Measurements from ENCODE around the gene RBM15. TPM values are rescaled to one million over a fixed set of nuclear protein-coding genes. Genes with fewer than 3 reads are reported as not detected.

RBM15 gene
- total RNA-seq, 1 experiment from 2014 or later, result 35.9 TPM

- intact Hi-C loops (cut with micrococcal nuclease), result loop anchor here (1.0 to 5.0 kb wide), 3 partner anchors 54 to 159 kb away; partner anchors contain the start of gene SLC16A4
- TF ChIP-seq CTCF (IDR thresholded peaks at IDR 0.05; ENCODE audit: unreplicated experiment), result peak; percentile 49
- DNase-seq (ENCODE audit: unreplicated experiment), result no peak
- Mint-ChIP-seq H3K27ac (ENCODE audit: low read depth, unreplicated experiment) (no peak overlapping the region), H3K4me1 (ENCODE audit: insufficient read depth, unreplicated experiment) (peaks cover 35% of the 10 kb centered on the region), H3K27me3 (ENCODE audit: insufficient read depth, unreplicated experiment) (no peaks in the 10 kb centered on the region), H3K36me3 (ENCODE audit: insufficient read depth, unreplicated experiment) (peaks cover 27% of the 10 kb centered on the region), H3K9me3 (ENCODE audit: unreplicated experiment) (no peaks in the 10 kb centered on the region), H3K4me3 (ENCODE audit: unreplicated experiment) (no peak overlapping the region)
- BruUV-seq (replicated peaks), result no TSS peak
- POLR2A ChIA-PET, result interaction anchor here (0.7 to 6.4 kb wide), 29 partner anchors 10 to 335 kb away, joined by 3 to 114 read pairs (median 6); partner anchors contain the start of genes LAMTOR5, SLC16A4 and STRIP1
- CTCF ChIA-PET, result interaction anchor here (0.6 to 7.1 kb wide), 15 partner anchors 10 to 290 kb away, joined by 3 to 46 read pairs (median 7); partner anchors contain the start of gene SLC16A4
Measured at GRCh38 chr1:110338309-110338885, 780 bp upstream of the RBM15 start.

GRCh38 chr1:110339407-110340206 lies 430 bp downstream of the RBM15 start:
- DNase-seq (ENCODE audit: unreplicated experiment), result peak; percentile 38
- Mint-ChIP-seq H3K4me3 (ENCODE audit: unreplicated experiment) (no peak overlapping the region), H3K9me3 (ENCODE audit: unreplicated experiment) (no peaks in the 10 kb centered on the region), H3K27me3 (ENCODE audit: insufficient read depth, unreplicated experiment) (no peaks in the 10 kb centered on the region), H3K4me1 (ENCODE audit: insufficient read depth, unreplicated experiment) (peaks cover 45% of the 10 kb centered on the region), H3K27ac (ENCODE audit: low read depth, unreplicated experiment) (no peak overlapping the region), H3K36me3 (ENCODE audit: insufficient read depth, unreplicated experiment) (peaks cover 38% of the 10 kb centered on the region)
- intact Hi-C loops (cut with micrococcal nuclease), result loop anchor here (5.0 kb wide), 2 partner anchors 53 to 158 kb away; partner anchors contain the start of gene SLC16A4
- BruUV-seq (replicated peaks), result TSS peak; percentile 26
- ChIA-PET POLR2A (interaction anchor here (0.8 to 6.4 kb wide), 28 partner anchors 9 to 1282 kb away, joined by 3 to 114 read pairs (median 8); partner anchors contain the start of genes KCNC4, LAMTOR5, SLC16A4 and STRIP1), CTCF (interaction anchor here (0.6 to 7.1 kb wide), 11 partner anchors 9 to 157 kb away, joined by 3 to 46 read pairs (median 10); no protein-coding TSS in a partner anchor)
- TF ChIP-seq CTCF (IDR thresholded peaks at IDR 0.05; ENCODE audit: unreplicated experiment), result peak; percentile 48

- no peaks in the 10 kb centered on the region for H3K9me3 Mint-ChIP-seq (ENCODE audit: unreplicated experiment)
- TF ChIP-seq CTCF (IDR thresholded peaks at IDR 0.05; ENCODE audit: unreplicated experiment), result no peak
- intact Hi-C loops (cut with micrococcal nuclease), result no loop called here
- H3K36me3 Mint-ChIP-seq (ENCODE audit: insufficient read depth, unreplicated experiment), result peaks cover 43% of the 10 kb centered on the region
- CTCF ChIA-PET, result interaction anchor here (0.6 to 7.1 kb wide), 7 partner anchors 8 to 156 kb away, joined by 3 to 43 read pairs (median 10); no protein-coding TSS in a partner anchor
- POLR2A ChIA-PET, result interaction anchor here (0.9 to 6.4 kb wide), 13 partner anchors 8 to 1281 kb away, joined by 3 to 114 read pairs (median 21); partner anchors contain the start of genes LAMTOR5 and SLC16A4
- H3K27me3 Mint-ChIP-seq (ENCODE audit: insufficient read depth, unreplicated experiment), result no peaks in the 10 kb centered on the region
- H3K4me3 Mint-ChIP-seq (ENCODE audit: unreplicated experiment), result no peak overlapping the region
- H3K27ac Mint-ChIP-seq (ENCODE audit: low read depth, unreplicated experiment), result no peak overlapping the region
- H3K4me1 Mint-ChIP-seq (ENCODE audit: insufficient read depth, unreplicated experiment), result peaks cover 46% of the 10 kb centered on the region
- DNase-seq (ENCODE audit: unreplicated experiment), result no peak
- no TSS peak for BruUV-seq (replicated peaks)
Measured at GRCh38 chr1:110340207-110340468, 961 bp downstream of the RBM15 start.
